GM23338 (cell line): ENCODE results near the gene ATAD1.

Experiments used
- EZH2 ChIP-seq: fragments of 200-600 bp; sonication (generic); IDR thresholded peaks from one replicate; pipeline ENCODE4 v1.8.0; 2017; ENCODE audit warnings: antibody characterized with exemption, mild to moderate bottlenecking, low read depth; ENCODE audit not compliant: unreplicated experiment
- EZH2phosphoT487 ChIP-seq: fragments of 200-600 bp; sonication (generic); IDR thresholded peaks from one replicate; pipeline ENCODE4 v1.8.1; 2018; ENCODE audit warnings: antibody characterized with exemption; ENCODE audit not compliant: unreplicated experiment
- JUNB ChIP-seq: IDR thresholded peaks from one replicate; pipeline ENCODE4 v1.6.1; 2016; ENCODE audit warnings: antibody characterized with exemption; ENCODE audit not compliant: unreplicated experiment
- POLR2AphosphoS5 ChIP-seq: IDR thresholded peaks from 2 replicates; pipeline ENCODE4 v1.6.1; 2016; ENCODE audit warnings: antibody characterized with exemption, low read depth
- STAT1 ChIP-seq: IDR thresholded peaks from one replicate; pipeline ENCODE4 v1.6.1; 2016; ENCODE audit warnings: antibody characterized with exemption; ENCODE audit not compliant: unreplicated experiment
- TF ChIP-seq, protein P1 (sequence below), 2 experiments: fragments of 200-600 bp in 1 of 2; sonication (generic) in 1 of 2; conservative IDR thresholded peaks; 2 replicates each; pipeline versions ENCODE4 v1.5.1 to v1.6.1; 2016 to 2017; ENCODE audit warnings: antibody characterized with exemption in 2 of 2, low read depth in 2 of 2, mild to moderate bottlenecking in 2 of 2, moderate library complexity in 1 of 2

DNA sequence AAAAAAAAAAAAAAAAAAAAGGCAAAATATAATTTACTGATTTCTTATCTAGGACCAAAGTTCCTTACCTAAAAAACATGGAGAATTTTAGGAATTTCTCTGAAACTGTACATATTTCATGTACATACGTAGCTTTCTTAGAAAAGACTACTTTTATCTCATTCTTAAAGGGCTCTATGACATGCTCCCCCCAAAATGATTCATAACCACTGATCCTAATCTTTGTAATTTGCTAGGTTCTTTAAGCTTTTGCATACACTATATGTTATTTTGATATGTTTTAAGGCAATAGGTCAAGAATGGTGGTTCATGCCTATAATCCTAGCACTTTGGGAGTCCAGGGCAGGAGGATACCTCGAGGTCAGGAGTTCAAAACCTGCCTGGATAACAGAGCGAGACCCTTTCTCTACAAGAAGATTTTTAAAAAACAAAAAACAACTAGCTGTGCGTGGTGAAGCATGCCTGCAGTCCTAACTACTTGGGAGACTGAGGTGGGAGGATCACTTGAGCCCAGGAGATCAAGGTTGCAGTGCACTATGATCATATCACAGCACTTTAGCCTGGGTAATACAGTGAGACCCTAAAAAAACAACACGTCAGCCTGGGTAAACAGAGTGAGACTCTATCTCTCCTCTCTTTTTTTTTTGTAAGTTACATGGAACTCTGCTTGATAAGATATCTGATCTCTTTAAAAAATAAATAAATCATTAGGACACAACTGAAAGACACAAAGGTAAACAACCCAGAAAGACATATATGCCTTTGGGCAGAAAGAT, 54.8 kb downstream of the ATAD1 start:
- TF ChIP-seq EZH2, result no peak
- TF ChIP-seq, protein P1, sequence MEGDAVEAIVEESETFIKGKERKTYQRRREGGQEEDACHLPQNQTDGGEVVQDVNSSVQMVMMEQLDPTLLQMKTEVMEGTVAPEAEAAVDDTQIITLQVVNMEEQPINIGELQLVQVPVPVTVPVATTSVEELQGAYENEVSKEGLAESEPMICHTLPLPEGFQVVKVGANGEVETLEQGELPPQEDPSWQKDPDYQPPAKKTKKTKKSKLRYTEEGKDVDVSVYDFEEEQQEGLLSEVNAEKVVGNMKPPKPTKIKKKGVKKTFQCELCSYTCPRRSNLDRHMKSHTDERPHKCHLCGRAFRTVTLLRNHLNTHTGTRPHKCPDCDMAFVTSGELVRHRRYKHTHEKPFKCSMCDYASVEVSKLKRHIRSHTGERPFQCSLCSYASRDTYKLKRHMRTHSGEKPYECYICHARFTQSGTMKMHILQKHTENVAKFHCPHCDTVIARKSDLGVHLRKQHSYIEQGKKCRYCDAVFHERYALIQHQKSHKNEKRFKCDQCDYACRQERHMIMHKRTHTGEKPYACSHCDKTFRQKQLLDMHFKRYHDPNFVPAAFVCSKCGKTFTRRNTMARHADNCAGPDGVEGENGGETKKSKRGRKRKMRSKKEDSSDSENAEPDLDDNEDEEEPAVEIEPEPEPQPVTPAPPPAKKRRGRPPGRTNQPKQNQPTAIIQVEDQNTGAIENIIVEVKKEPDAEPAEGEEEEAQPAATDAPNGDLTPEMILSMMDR (conservative IDR thresholded peaks at IDR 0.05; ENCODE audit: low read depth in 2 of 2), result no peak
- no peak for TF ChIP-seq POLR2AphosphoS5
- no peak for TF ChIP-seq EZH2phosphoT487
- no peak for TF ChIP-seq STAT1
- no peak for TF ChIP-seq JUNB
